A673 (cell line): ENCODE measurements around the gene KANK4. TPM values are rescaled to one million over a fixed set of nuclear protein-coding genes. Genes with fewer than 3 reads are reported as not detected.

ENCODE experiments used
- BruUV-seq: library from RNA; stranded (reverse); fragments of 400-500 nt; replicated peaks from 2 replicates; lab custom pipeline; 2021; lab: Mats Ljungman, UMichigan
- CTCF ChIA-PET: fragments of 300-600 bp; sonication (Branson Sonifier 250); formaldehyde crosslinking; loops from one replicate; lab custom pipeline; 2022; ENCODE audit warnings: antibody characterized with exemption; lab: Charles Lee
- POLR2A ChIA-PET: fragments of 300-600 bp; sonication (Branson Sonifier 250); formaldehyde crosslinking; loops from one replicate; lab custom pipeline; 2022; ENCODE audit warnings: antibody characterized with exemption; ENCODE audit not compliant: low non-redundant PET; lab: Charles Lee
- DNase-seq: peaks from one replicate; pipeline ENCODE4 v3.0.0-alpha.2; 2015; ENCODE audit warnings: low spot score
- H3K27ac ChIP-seq: fragments of 200-600 bp; sonication (generic); 2 replicates; pipeline ENCODE4 v1.5.1; 2016; ENCODE audit warnings: mixed run types, low read depth, mild to moderate bottlenecking, mixed read lengths, antibody characterized with exemption, low read length; ENCODE audit not compliant: poor library complexity, severe bottlenecking
- H3K27me3 ChIP-seq: fragments of 200-600 bp; sonication (generic); replicated peaks from 2 replicates; pipeline ENCODE4 v1.6.1; 2017; ENCODE audit warnings: mixed run types, low read depth, mild to moderate bottlenecking, mixed read lengths, antibody characterized with exemption, low read length; ENCODE audit not compliant: insufficient read depth, poor library complexity
- H3K36me3 ChIP-seq: fragments of 200-600 bp; sonication (generic); 2 replicates; pipeline ENCODE4 v1.6.1; 2016; ENCODE audit warnings: mixed run types, mild to moderate bottlenecking, mixed read lengths, antibody characterized with exemption, low read length; ENCODE audit not compliant: insufficient read depth, poor library complexity, severe bottlenecking
- H3K4me1 ChIP-seq: fragments of 200-600 bp; sonication (generic); 2 replicates; pipeline ENCODE4 v1.6.1; 2017; ENCODE audit warnings: mixed run types, mild to moderate bottlenecking, mixed read lengths, antibody characterized with exemption, low read length; ENCODE audit not compliant: insufficient read depth, poor library complexity, severe bottlenecking
- H3K4me3 ChIP-seq: fragments of 200-600 bp; sonication (generic); 2 replicates; pipeline ENCODE4 v1.5.1; 2016; ENCODE audit warnings: low read depth, mixed run types, mild to moderate bottlenecking, mixed read lengths, low read length; ENCODE audit not compliant: poor library complexity, severe bottlenecking
- H3K9me3 ChIP-seq: fragments of 200-600 bp; sonication (generic); 2 replicates; pipeline ENCODE4 v1.6.1; 2016; ENCODE audit warnings: mixed run types, low read depth, mild to moderate bottlenecking, mixed read lengths, antibody characterized with exemption, low read length; ENCODE audit not compliant: poor library complexity, severe bottlenecking
- EZH2 ChIP-seq: fragments of 200-600 bp; sonication (generic); IDR thresholded peaks from 2 replicates; pipeline ENCODE4 v1.6.1; 2017; ENCODE audit warnings: borderline replicate concordance, low read depth, mild to moderate bottlenecking, mixed read lengths, antibody characterized with exemption, low read length; ENCODE audit not compliant: poor library complexity, severe bottlenecking
- intact Hi-C: fragments of 100-400 bp; cut with micrococcal nuclease; formaldehyde crosslinking; loops from one replicate; pipeline ENCODE4 v1.10.0; 2022; ENCODE audit not compliant: unreplicated experiment
- total RNA-seq: library from RNA; stranded (reverse); gene quantifications from 2 replicates; pipeline ENCODE4 v1.2.3, GENCODE V29; 2021
- TF ChIP-seq, protein P1 (sequence below): fragments of 300-800, 200-600 bp; sonication (generic); conservative IDR thresholded peaks from 2 replicates; pipeline ENCODE4 v1.5.1; 2017; ENCODE audit warnings: low read depth, mild to moderate bottlenecking, antibody characterized with exemption, low read length, moderate library complexity, mixed read lengths

KANK4 gene
- total RNA-seq, 1 experiment from 2014 or later: 0.24 TPM

DNA sequence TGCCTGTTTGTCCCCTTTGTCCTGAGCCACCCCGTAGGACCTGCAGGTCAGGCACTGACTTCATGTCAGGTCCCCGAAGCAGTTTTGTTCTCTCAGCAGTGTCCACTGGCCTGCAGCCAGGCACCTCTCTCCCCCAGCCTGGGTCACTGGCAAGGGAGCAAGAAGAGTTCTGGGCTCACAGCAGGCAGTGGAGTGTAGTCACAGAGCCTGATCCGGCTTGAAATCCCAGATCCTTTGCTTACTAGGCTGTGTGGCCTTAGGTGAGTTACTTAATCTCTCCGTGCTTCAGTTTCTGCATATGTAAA is 90.4 kb downstream of the KANK4 start:
- Histone ChIP-seq H3K27me3 (no peaks in the 10 kb centered on the region), H3K27ac (no peak overlapping the region), H3K36me3 (no peaks in the 10 kb centered on the region), H3K9me3 (no peaks in the 10 kb centered on the region), H3K4me3 (no peak overlapping the region), H3K4me1 (no peaks in the 10 kb centered on the region)
- TF ChIP-seq, protein P1, sequence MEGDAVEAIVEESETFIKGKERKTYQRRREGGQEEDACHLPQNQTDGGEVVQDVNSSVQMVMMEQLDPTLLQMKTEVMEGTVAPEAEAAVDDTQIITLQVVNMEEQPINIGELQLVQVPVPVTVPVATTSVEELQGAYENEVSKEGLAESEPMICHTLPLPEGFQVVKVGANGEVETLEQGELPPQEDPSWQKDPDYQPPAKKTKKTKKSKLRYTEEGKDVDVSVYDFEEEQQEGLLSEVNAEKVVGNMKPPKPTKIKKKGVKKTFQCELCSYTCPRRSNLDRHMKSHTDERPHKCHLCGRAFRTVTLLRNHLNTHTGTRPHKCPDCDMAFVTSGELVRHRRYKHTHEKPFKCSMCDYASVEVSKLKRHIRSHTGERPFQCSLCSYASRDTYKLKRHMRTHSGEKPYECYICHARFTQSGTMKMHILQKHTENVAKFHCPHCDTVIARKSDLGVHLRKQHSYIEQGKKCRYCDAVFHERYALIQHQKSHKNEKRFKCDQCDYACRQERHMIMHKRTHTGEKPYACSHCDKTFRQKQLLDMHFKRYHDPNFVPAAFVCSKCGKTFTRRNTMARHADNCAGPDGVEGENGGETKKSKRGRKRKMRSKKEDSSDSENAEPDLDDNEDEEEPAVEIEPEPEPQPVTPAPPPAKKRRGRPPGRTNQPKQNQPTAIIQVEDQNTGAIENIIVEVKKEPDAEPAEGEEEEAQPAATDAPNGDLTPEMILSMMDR: no peak
- TF ChIP-seq EZH2: no peak
- ChIA-PET POLR2A (no interaction called here), CTCF (no interaction called here)
- DNase-seq: no peak
- no TSS peak for BruUV-seq
- intact Hi-C loops: no loop called here

DNA sequence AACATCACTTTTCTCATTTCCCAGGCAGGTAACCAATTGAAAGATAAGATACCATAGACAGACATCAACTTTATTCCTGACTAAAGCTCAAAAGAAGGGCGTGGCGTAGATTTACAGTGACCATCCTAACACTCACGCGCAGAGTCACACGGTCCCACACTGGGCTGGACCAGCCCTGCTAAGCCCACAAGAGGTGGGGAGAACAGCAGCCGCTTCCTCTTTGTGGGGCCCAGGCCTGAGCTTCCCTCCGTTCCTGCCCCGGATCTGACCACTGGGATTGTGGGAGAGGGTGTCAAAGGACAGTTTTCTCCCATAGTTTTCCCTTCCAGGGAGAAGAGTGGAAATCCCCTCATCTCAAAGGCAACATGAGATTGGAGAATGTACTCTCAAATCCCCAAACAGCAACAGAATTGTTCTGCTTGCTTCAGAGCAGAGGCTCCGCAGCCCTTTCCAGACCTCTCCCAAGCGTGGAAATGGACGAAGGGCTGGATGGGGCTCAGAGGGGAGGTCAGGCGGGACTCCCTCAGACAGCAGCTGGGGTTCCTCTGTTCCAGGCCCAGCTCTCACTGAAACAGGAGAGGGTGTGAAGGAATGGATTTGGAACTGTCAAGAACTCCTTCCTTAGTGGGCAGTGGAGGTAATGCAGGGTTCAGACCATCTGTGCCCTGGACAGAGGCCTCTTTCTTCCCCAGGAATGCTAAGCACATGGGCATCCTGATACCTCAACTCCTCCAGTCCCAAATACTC is 90.9 kb downstream of the KANK4 start:
- Histone ChIP-seq H3K9me3 (no peaks in the 10 kb centered on the region), H3K27me3 (no peaks in the 10 kb centered on the region), H3K36me3 (no peaks in the 10 kb centered on the region), H3K4me1 (no peaks in the 10 kb centered on the region), H3K27ac (no peak overlapping the region), H3K4me3 (no peak overlapping the region)
- ChIA-PET POLR2A (no interaction called here), CTCF (interaction anchor here (0.8 kb wide), 1 partner anchor 53 kb away, joined by 3 read pairs; no protein-coding TSS in a partner anchor)
- no peak for DNase-seq
- no peak for TF ChIP-seq EZH2
- TF ChIP-seq, protein P1: no peak
- intact Hi-C loops: no loop called here
- BruUV-seq: no TSS peak

DNA sequence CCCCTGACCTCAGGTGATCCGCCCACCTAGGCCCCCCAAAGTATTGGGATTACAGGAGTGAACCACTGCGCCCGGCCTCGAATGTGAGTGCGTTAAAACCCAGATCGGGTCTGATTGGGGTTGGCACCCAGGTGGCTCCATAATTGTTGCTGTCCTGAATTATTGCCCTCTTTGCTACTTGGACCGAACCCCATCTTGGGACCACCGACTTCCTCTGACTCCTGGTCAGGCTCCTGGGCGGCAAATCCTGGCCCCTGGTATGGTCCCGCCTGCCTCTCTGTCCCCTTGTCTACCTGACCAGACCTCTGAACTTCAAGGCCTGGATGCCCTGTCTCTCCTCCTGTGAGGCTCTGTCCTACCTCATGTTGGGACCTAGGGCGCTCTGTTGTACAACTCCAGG is 91.7 kb downstream of the KANK4 start:
- ChIA-PET POLR2A (no interaction called here), CTCF (interaction anchor here (0.8 kb wide), 1 partner anchor 52 kb away, joined by 3 read pairs; no protein-coding TSS in a partner anchor)
- DNase-seq: no peak
- no peaks in the 10 kb centered on the region for H3K4me1 ChIP-seq
- H3K36me3 ChIP-seq: no peaks in the 10 kb centered on the region
- no peaks in the 10 kb centered on the region for H3K27me3 ChIP-seq
- H3K4me3 ChIP-seq: no peak overlapping the region
- intact Hi-C loops: no loop called here
- no peaks in the 10 kb centered on the region for H3K9me3 ChIP-seq
- TF ChIP-seq, protein P1: no peak
- TF ChIP-seq EZH2: no peak
- H3K27ac ChIP-seq: no peak overlapping the region
- no TSS peak for BruUV-seq
